HEK293 (cell line): ENCODE data around the gene NEMP1.

ENCODE experiments used
- AEBP2 ChIP-seq: fragments of 450-650 bp; formaldehyde crosslinking; IDR thresholded peaks from 2 replicates; pipeline ENCODE4 v1.5.1; 2016; ENCODE audit warnings: missing biosample characterization, missing genetic modification characterization, borderline replicate concordance
- CTCF ChIP-seq: fragments of 450-650 bp; formaldehyde crosslinking; IDR thresholded peaks from 2 replicates; pipeline ENCODE4 v1.5.1; 2016; ENCODE audit warnings: missing biosample characterization, missing genetic modification characterization
- IKZF3 ChIP-seq: fragments of 450-650 bp; IDR thresholded peaks from 2 replicates; pipeline ENCODE4 v1.5.0; 2018; ENCODE audit warnings: missing biosample characterization, mild to moderate bottlenecking, missing genetic modification characterization, moderate library complexity
- KLF7 ChIP-seq: fragments of 450-650 bp; formaldehyde crosslinking; IDR thresholded peaks from 2 replicates; pipeline ENCODE4 v1.5.1; 2016; ENCODE audit warnings: missing biosample characterization, missing genetic modification characterization, borderline replicate concordance
- KLF9 ChIP-seq: fragments of 450-650 bp; formaldehyde crosslinking; IDR thresholded peaks from 2 replicates; pipeline ENCODE4 v1.5.1; 2016; ENCODE audit warnings: missing biosample characterization, missing genetic modification characterization, low read depth
- MYNN ChIP-seq: fragments of 450-650 bp; formaldehyde crosslinking; IDR thresholded peaks from 2 replicates; pipeline ENCODE4 v1.5.1; 2016; ENCODE audit warnings: missing biosample characterization, missing genetic modification characterization, borderline replicate concordance
- MZF1 ChIP-seq: fragments of 450-650 bp; formaldehyde crosslinking; IDR thresholded peaks from 2 replicates; pipeline ENCODE4 v1.5.1; 2017; ENCODE audit warnings: missing biosample characterization, missing genetic modification characterization, borderline replicate concordance
- PATZ1 ChIP-seq: fragments of 450-650 bp; formaldehyde crosslinking; IDR thresholded peaks from 2 replicates; pipeline ENCODE4 v1.5.1; 2016; ENCODE audit warnings: missing biosample characterization, missing genetic modification characterization
- REST ChIP-seq: fragments of 450-650 bp; formaldehyde crosslinking; IDR thresholded peaks from 2 replicates; pipeline ENCODE4 v1.5.1; 2016; ENCODE audit warnings: missing biosample characterization, missing genetic modification characterization
- SETDB1 ChIP-seq: IDR thresholded peaks from one replicate; pipeline ENCODE4 v1.6.1; 2017; ENCODE audit warnings: mild to moderate bottlenecking, low read length, moderate library complexity, mixed read lengths; ENCODE audit not compliant: insufficient read length
- SP2 ChIP-seq: fragments of 450-650 bp; formaldehyde crosslinking; IDR thresholded peaks from 2 replicates; pipeline ENCODE4 v1.5.1; 2016; ENCODE audit warnings: missing biosample characterization, missing genetic modification characterization
- TSHZ1 ChIP-seq: fragments of 450-650 bp; formaldehyde crosslinking; IDR thresholded peaks from 2 replicates; pipeline ENCODE4 v1.5.1; 2016; ENCODE audit warnings: missing biosample characterization, missing genetic modification characterization, borderline replicate concordance
- ZBTB48 ChIP-seq: fragments of 450-650 bp; formaldehyde crosslinking; IDR thresholded peaks from 2 replicates; pipeline ENCODE4 v1.5.1; 2016; ENCODE audit warnings: missing biosample characterization, missing genetic modification characterization
- ZEB2 ChIP-seq: fragments of 450-650 bp; formaldehyde crosslinking; IDR thresholded peaks from 2 replicates; pipeline ENCODE4 v1.5.1; 2016; ENCODE audit warnings: missing biosample characterization, missing genetic modification characterization
- ZFP41 ChIP-seq: fragments of 450-650 bp; formaldehyde crosslinking; IDR thresholded peaks from 2 replicates; pipeline ENCODE4 v1.5.1; 2016; ENCODE audit warnings: missing biosample characterization, missing genetic modification characterization, borderline replicate concordance
- ZNF10 ChIP-seq: fragments of 450-650 bp; formaldehyde crosslinking; IDR thresholded peaks from 2 replicates; pipeline ENCODE4 v1.5.1; 2017; ENCODE audit warnings: missing biosample characterization, missing genetic modification characterization
- ZNF174 ChIP-seq: fragments of 450-650 bp; formaldehyde crosslinking; IDR thresholded peaks from 2 replicates; pipeline ENCODE4 v1.5.0; 2017; ENCODE audit warnings: missing biosample characterization, mild to moderate bottlenecking, missing genetic modification characterization
- ZNF239 ChIP-seq: fragments of 450-650 bp; formaldehyde crosslinking; IDR thresholded peaks from 2 replicates; pipeline ENCODE4 v1.5.1; 2016; ENCODE audit warnings: missing biosample characterization, missing genetic modification characterization
- ZNF248 ChIP-seq: fragments of 450-650 bp; formaldehyde crosslinking; IDR thresholded peaks from 2 replicates; pipeline ENCODE4 v1.5.1; 2017; ENCODE audit warnings: missing biosample characterization, missing genetic modification characterization
- ZNF311 ChIP-seq: fragments of 450-650 bp; formaldehyde crosslinking; IDR thresholded peaks from 2 replicates; pipeline ENCODE4 v1.5.1; 2017; ENCODE audit warnings: missing biosample characterization, missing genetic modification characterization, borderline replicate concordance
- ZNF433 ChIP-seq: fragments of 450-650 bp; formaldehyde crosslinking; IDR thresholded peaks from 2 replicates; pipeline ENCODE4 v1.5.1; 2016; ENCODE audit warnings: missing biosample characterization, missing genetic modification characterization, low read depth
- ZNF488 ChIP-seq: fragments of 450-650 bp; formaldehyde crosslinking; IDR thresholded peaks from 2 replicates; pipeline ENCODE4 v1.5.1; 2016; ENCODE audit warnings: missing biosample characterization, missing genetic modification characterization
- ZNF571 ChIP-seq: fragments of 450-650 bp; formaldehyde crosslinking; IDR thresholded peaks from 2 replicates; pipeline ENCODE4 v1.5.0; 2017; ENCODE audit warnings: missing biosample characterization, missing genetic modification characterization
- ZNF701 ChIP-seq: fragments of 450-650 bp; formaldehyde crosslinking; IDR thresholded peaks from 2 replicates; pipeline ENCODE4 v1.5.1; 2016; ENCODE audit warnings: missing biosample characterization, missing genetic modification characterization
- ZNF843 ChIP-seq: fragments of 450-650 bp; formaldehyde crosslinking; IDR thresholded peaks from 2 replicates; pipeline ENCODE4 v1.5.1; 2016; ENCODE audit warnings: missing biosample characterization, missing genetic modification characterization

The NEMP1 gene

GRCh38 chr12:57089271-57090245 lies 11.0 kb upstream of the NEMP1 start (continued):
- TF ChIP-seq AEBP2 (tag by site-specific recombination) (no peak), ZNF488 (tag by site-specific recombination) (no peak), ZNF248 (no peak), ZNF10 (tag by site-specific recombination) (no peak), SP2 (peak; percentile 77), CTCF (tag by site-specific recombination) (no peak), SETDB1 (no peak), MZF1 (tag by site-specific recombination) (no peak), TSHZ1 (tag by site-specific recombination) (no peak), ZNF571 (tag by site-specific recombination) (no peak), ZNF843 (tag by site-specific recombination) (0 out of 2 replicates have a peak, but pooled peaks have one; percentile 8), ZNF239 (tag by site-specific recombination) (no peak), ZNF701 (tag by site-specific recombination) (0 out of 2 replicates have a peak, but pooled peaks have one; percentile 53), IKZF3 (tag by site-specific recombination) (peak; percentile 49; the same call in 1 of the 2 replicates), ZBTB48 (tag by site-specific recombination) (peak; percentile 64; the same call in 1 of the 2 replicates), ZNF311 (tag by site-specific recombination) (no peak), ZEB2 (tag by site-specific recombination) (peak; percentile 44; the same call in 1 of the 2 replicates), PATZ1 (tag by site-specific recombination) (no peak), MYNN (tag by site-specific recombination) (no peak), KLF9 (tag by site-specific recombination) (peak; percentile 63; the same call in 1 of the 2 replicates), ZFP41 (tag by site-specific recombination) (no peak), REST (tag by site-specific recombination) (no peak; the same call in 1 of the 2 replicates), KLF7 (tag by site-specific recombination) (no peak; the same call in 1 of the 2 replicates), ZNF433 (tag by site-specific recombination) (no peak), ZNF174 (tag by site-specific recombination) (no peak)
